WI38 (cell line): ENCODE measurements around the gene OASL.

ENCODE experiments used
- H3K4me3 ChIP-seq: 2 replicates; pipeline ENCODE4 v1.5.1; 2011; ENCODE audit warnings: low read depth, mild to moderate bottlenecking, control low read depth, low read length
- CTCF ChIP-seq: IDR thresholded peaks from 2 replicates; pipeline ENCODE4 v1.5.1; 2012; ENCODE audit warnings: low read depth, mild to moderate bottlenecking, control low read depth, low read length

The OASL gene

GRCh38 chr12:120988234-120988633 lies 50.8 kb downstream of the OASL start:
- no peak overlapping the region for H3K4me3 ChIP-seq
- no peak for TF ChIP-seq CTCF

GRCh38 chr12:120984351-120984898 lies 54.6 kb downstream of the OASL start:
- no peak for TF ChIP-seq CTCF
- H3K4me3 ChIP-seq, result no peak overlapping the region

GRCh38 chr12:120983759-120984158 lies 55.3 kb downstream of the OASL start:
- no peak for TF ChIP-seq CTCF
- H3K4me3 ChIP-seq, result no peak overlapping the region

- no peak overlapping the region for H3K4me3 ChIP-seq
Observed at GRCh38 chr12:120982659-120983058, 56.4 kb downstream of the OASL start.

GRCh38 chr12:120981407-120981941 lies 57.6 kb downstream of the OASL start:
- TF ChIP-seq CTCF, result no peak
- H3K4me3 ChIP-seq, result no peak overlapping the region

More at GRCh38 chr12:120982659-120983058, 56.4 kb downstream of the OASL start:
- no peak for TF ChIP-seq CTCF

GRCh38 chr12:120980800-120981368 lies 58.2 kb downstream of the OASL start:
- no peak for TF ChIP-seq CTCF

GRCh38 chr12:120979862-120980696 lies 59.0 kb downstream of the OASL start:
- no peak overlapping the region for H3K4me3 ChIP-seq
- TF ChIP-seq CTCF, result no peak

More at GRCh38 chr12:120980800-120981368, 58.2 kb downstream of the OASL start:
- H3K4me3 ChIP-seq, result no peak overlapping the region
